ELF-1 (cell line): ENCODE measurements around the gene RAB35.

ENCODE experiments used
- DNase-seq: peaks from one replicate; pipeline ENCODE4 v3.0.0-alpha.2; 2016; ENCODE audit warnings: low read depth, low spot score

RAB35 gene

GRCh38 chr12:120132863-120133385 is 16.4 kb upstream of the RAB35 start:
- DNase-seq = no peak

GRCh38 chr12:120132054-120132836 is 15.7 kb upstream of the RAB35 start:
- DNase-seq = no peak

- no peak for DNase-seq
These were observed 14.6 kb upstream of the RAB35 start for GRCh38 chr12:120131116-120131515.

GRCh38 chr12:120130011-120130410 is 13.5 kb upstream of the RAB35 start:
- DNase-seq = no peak

GRCh38 chr12:120126635-120127005 is 10.1 kb upstream of the RAB35 start:
- no peak for DNase-seq

GRCh38 chr12:120125792-120126634 is 9.5 kb upstream of the RAB35 start:
- no peak for DNase-seq

GRCh38 chr12:120125029-120125428 is 8.5 kb upstream of the RAB35 start:
- DNase-seq = no peak

GRCh38 chr12:120121766-120122293 is 5.3 kb upstream of the RAB35 start:
- no peak for DNase-seq

GRCh38 chr12:120121343-120121742 is 4.8 kb upstream of the RAB35 start:
- no peak for DNase-seq

- DNase-seq = no peak
These were observed 2.9 kb upstream of the RAB35 start for GRCh38 chr12:120119271-120119973.

GRCh38 chr12:120118321-120119061 is 1.9 kb upstream of the RAB35 start:
- DNase-seq = peak; percentile 85

GRCh38 chr12:120117961-120118320 is 1.4 kb upstream of the RAB35 start:
- no peak for DNase-seq

- peak; percentile 94 for DNase-seq
These were observed 469 bp upstream of the RAB35 start for GRCh38 chr12:120116792-120117651.

- DNase-seq = peak; percentile 42
These were observed 687 bp downstream of the RAB35 start for GRCh38 chr12:120115692-120116440.

GRCh38 chr12:120115066-120115465 is 1.5 kb downstream of the RAB35 start:
- DNase-seq = no peak

GRCh38 chr12:120110550-120111501 is 5.7 kb downstream of the RAB35 start:
- DNase-seq = peak; percentile 50

- peak; percentile 73 for DNase-seq
These were observed 6.8 kb downstream of the RAB35 start for GRCh38 chr12:120109570-120110267.

GRCh38 chr12:120106151-120106550 is 10.4 kb downstream of the RAB35 start:
- no peak for DNase-seq
